Activated B cell treated with CpG ODN at 0.5 μM for 24 hours (primary cell): ENCODE measurements around the gene TOP2A. TPM values are rescaled to one million over a fixed set of nuclear protein-coding genes. Genes with fewer than 3 reads are reported as not detected.

Experiments
- ATAC-seq: fragments of 200-7000 bp; cut with Tn5 transposase; one replicate; pipeline ENCODE4 v1.10.0; 2021; ENCODE audit warnings: low read depth, mild to moderate bottlenecking, moderate library complexity
- CTCF ChIA-PET: fragments of 350-600 bp; sonication (Branson Sonifier 250); formaldehyde crosslinking; loops from one replicate; lab custom pipeline; 2021; ENCODE audit warnings: antibody characterized with exemption; lab: Charles Lee
- POLR2A ChIA-PET: fragments of 350-600 bp; sonication (Branson Sonifier 250); formaldehyde crosslinking; loops from one replicate; lab custom pipeline; 2021; ENCODE audit warnings: antibody characterized with exemption; lab: Charles Lee
- DNase-seq: peaks from one replicate; pipeline ENCODE4 v3.0.0; 2022
- H3K27ac Mint-ChIP-seq: one replicate; pipeline ENCODE4 v1.8.0; 2020; ENCODE audit warnings: mixed read lengths
- H3K27me3 Mint-ChIP-seq: one replicate; pipeline ENCODE4 v1.8.0; 2021; ENCODE audit warnings: mixed read lengths
- H3K36me3 Mint-ChIP-seq: one replicate; pipeline ENCODE4 v1.8.0; 2021; ENCODE audit warnings: low read depth, mixed read lengths
- H3K4me1 Mint-ChIP-seq: one replicate; pipeline ENCODE4 v1.8.0; 2021; ENCODE audit warnings: mixed read lengths
- H3K4me3 Mint-ChIP-seq: one replicate; pipeline ENCODE4 v1.8.0; 2020; ENCODE audit warnings: mild to moderate bottlenecking, mixed read lengths
- H3K9me3 Mint-ChIP-seq: one replicate; pipeline ENCODE4 v1.8.0; 2020; ENCODE audit warnings: mixed read lengths
- intact Hi-C: fragments of 100-400 bp; cut with micrococcal nuclease; formaldehyde crosslinking; loops from one replicate; pipeline ENCODE4 v1.15.1; 2024
- total RNA-seq: library from RNA; stranded (reverse); gene quantifications from 2 replicates; pipeline ENCODE4 v1.2.3, GENCODE V29; 2022
- TF ChIP-seq, protein P1 (sequence below): fragments of 200-600 bp; IDR thresholded peaks from one replicate; pipeline ENCODE4 v1.8.0; 2022; ENCODE audit warnings: antibody characterized with exemption, mild to moderate bottlenecking

TOP2A gene
- total RNA-seq, 1 donor from 2014 or later = 6.6 TPM

DNA sequence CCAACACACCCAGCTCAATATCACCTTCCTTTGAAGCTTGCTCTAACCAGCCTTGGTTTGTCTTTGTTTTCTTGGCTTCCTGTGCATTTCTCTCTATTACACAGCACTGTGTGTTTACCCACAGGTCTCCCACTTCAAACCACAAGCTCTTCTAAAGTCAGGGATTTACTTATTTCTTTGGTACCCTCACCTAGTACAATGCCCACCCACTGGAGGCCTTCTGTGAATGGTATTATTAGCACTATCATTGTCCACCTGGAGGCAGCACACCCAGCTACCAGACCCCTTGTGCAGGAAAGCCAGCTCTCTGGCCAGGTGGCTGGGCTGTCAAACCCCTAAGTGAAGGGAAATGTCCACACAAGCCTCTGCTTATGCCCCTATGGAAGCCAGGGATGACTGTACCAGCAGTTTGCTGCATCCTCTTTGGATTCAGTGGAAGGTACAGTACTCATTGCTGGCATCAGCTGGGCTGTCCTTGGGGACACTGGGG is 9.4 kb upstream of the TOP2A start:
- intact Hi-C loops = no loop called here
- H3K4me1 Mint-ChIP-seq = peaks cover 3% of the 10 kb centered on the region

DNA sequence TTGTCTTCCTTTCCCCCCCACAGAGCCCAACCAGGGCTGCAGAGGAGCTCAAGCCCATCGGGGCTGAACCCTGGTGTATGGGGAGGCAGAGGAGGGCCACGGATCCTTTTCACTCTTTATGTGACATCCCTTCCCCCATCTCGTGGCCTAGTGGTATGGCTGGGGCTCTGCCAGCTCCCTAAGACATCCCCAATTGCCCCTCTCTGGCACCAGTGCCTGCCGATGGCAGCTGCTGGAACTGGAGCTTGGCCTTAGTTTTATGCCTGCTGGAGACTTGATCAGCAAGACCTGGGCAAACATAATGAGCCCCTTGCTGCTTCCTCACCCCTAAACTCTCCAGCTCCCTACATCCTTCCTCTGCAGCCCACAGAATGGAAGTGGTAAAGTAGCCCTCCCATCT is 8.0 kb upstream of the TOP2A start:
- Mint-ChIP-seq H3K9me3 (no peaks in the 10 kb centered on the region), H3K36me3 (no peaks in the 10 kb centered on the region), H3K4me3 (no peak overlapping the region), H3K4me1 (peaks cover 3% of the 10 kb centered on the region), H3K27ac (no peak overlapping the region), H3K27me3 (no peaks in the 10 kb centered on the region)
- POLR2A ChIA-PET = no interaction called here
- ATAC-seq (no peak), DNase-seq (no peak)
- CTCF ChIA-PET = no interaction called here
- intact Hi-C loops = no loop called here
- TF ChIP-seq, protein P1, sequence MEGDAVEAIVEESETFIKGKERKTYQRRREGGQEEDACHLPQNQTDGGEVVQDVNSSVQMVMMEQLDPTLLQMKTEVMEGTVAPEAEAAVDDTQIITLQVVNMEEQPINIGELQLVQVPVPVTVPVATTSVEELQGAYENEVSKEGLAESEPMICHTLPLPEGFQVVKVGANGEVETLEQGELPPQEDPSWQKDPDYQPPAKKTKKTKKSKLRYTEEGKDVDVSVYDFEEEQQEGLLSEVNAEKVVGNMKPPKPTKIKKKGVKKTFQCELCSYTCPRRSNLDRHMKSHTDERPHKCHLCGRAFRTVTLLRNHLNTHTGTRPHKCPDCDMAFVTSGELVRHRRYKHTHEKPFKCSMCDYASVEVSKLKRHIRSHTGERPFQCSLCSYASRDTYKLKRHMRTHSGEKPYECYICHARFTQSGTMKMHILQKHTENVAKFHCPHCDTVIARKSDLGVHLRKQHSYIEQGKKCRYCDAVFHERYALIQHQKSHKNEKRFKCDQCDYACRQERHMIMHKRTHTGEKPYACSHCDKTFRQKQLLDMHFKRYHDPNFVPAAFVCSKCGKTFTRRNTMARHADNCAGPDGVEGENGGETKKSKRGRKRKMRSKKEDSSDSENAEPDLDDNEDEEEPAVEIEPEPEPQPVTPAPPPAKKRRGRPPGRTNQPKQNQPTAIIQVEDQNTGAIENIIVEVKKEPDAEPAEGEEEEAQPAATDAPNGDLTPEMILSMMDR = no peak

More for the DNA sequence above, 9.4 kb upstream of the TOP2A start:
- no peaks in the 10 kb centered on the region for H3K36me3 Mint-ChIP-seq
- H3K27me3 Mint-ChIP-seq = no peaks in the 10 kb centered on the region
- POLR2A ChIA-PET = interaction anchor here (0.5 kb wide), 2 partner anchors 107 to 819 kb away, joined by 3 to 7 read pairs; partner anchors contain the start of gene NEUROD2
- no peak for DNase-seq
- TF ChIP-seq, protein P1 = no peak
- H3K4me3 Mint-ChIP-seq = no peak overlapping the region
- no peak overlapping the region for H3K27ac Mint-ChIP-seq
- CTCF ChIA-PET = interaction anchor here (1.8 to 2.1 kb wide), 2 partner anchors 15 to 106 kb away, joined by 6 to 8 read pairs; no protein-coding TSS in a partner anchor
- no peaks in the 10 kb centered on the region for H3K9me3 Mint-ChIP-seq
- ATAC-seq = no peak

DNA sequence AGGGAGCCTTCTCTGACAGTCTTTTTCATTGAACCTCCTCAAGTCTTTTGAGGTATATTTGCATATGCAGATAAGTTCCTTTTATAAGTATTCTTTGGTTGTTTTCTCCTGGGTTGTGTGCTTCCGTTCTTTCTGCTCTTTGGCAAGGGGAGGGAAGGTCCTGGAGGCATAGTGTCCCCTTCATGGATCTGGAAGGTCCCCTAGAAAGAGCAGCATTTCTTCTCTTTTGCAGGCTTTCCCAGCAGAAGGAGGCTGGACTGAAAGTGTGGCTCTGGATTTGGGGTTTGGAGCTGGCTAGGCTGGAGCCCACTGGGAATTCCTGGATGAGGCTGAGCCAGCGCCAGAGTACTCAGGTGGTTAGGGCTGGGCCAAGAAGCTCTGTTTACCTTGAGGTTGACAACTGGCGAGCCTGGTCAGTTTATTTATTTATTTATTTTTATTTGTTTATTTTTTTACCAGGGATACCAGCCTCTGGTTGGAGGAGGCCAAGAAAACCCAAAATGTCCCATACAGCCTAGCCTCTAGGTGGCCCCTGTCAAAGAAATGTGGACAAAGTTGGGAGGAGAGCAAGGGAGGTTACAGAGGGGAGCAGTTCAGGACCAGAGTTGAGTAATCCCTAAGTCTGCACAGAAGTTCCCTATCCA is 5.4 kb upstream of the TOP2A start:
- TF ChIP-seq, protein P1 = no peak
- Mint-ChIP-seq H3K27ac (no peak overlapping the region), H3K4me3 (no peak overlapping the region), H3K9me3 (no peaks in the 10 kb centered on the region), H3K36me3 (no peaks in the 10 kb centered on the region), H3K27me3 (no peaks in the 10 kb centered on the region), H3K4me1 (peaks cover 10% of the 10 kb centered on the region)
- DNase-seq (no peak), ATAC-seq (no peak)
- CTCF ChIA-PET = interaction anchor here (1.2 kb wide), 1 partner anchor 18 kb away, joined by 4 read pairs; no protein-coding TSS in a partner anchor
- POLR2A ChIA-PET = no interaction called here
- intact Hi-C loops = no loop called here

DNA sequence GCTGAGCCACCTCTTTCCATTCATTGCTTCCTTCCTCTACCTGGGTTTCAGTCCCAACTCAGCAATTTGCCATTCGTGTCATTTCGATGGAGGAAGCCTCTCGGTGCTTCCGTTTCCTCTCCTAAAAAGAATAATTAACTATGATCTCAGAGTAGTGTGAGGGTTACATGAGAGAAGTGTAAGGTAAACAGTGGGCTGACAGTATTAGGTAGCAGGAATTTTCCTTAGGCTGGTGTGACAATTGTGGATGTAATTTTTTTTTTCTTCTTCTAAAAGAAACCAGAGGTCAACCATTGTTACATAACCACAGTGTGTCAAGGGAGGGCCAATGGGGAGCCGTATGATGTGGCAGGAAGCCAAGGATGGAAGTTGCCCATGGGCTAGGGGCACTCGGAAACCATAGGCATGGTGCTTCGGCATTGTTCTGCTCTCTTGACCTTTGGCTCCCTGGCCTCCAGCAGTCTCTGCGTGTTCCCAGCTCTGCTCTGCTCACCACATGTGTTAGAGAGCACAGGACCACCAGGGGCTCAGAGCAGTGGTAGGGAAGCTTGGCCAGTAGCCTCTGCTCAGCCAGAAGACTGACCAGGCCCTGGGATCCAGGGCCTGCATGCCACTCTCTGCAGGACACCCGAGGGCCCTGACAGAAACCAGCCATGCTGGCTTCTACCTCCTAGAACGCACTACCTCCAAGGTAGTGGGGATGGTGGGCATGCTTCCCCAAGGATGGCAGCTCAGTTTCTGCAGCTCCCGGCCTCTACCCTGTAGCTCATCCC is 2.0 kb upstream of the TOP2A start:
- no peak overlapping the region for H3K27ac Mint-ChIP-seq
- intact Hi-C loops = loop anchor here (5.0 to 10.0 kb wide), 5 partner anchors 113 to 1248 kb away; partner anchors contain the start of gene CDC6
- no peaks in the 10 kb centered on the region for H3K27me3 Mint-ChIP-seq
- no peaks in the 10 kb centered on the region for H3K9me3 Mint-ChIP-seq
- H3K4me3 Mint-ChIP-seq = peak overlapping the region; percentile 61
- H3K36me3 Mint-ChIP-seq = peaks cover 5% of the 10 kb centered on the region
- TF ChIP-seq, protein P1 = no peak
- DNase-seq (no peak), ATAC-seq (no peak)
- H3K4me1 Mint-ChIP-seq = peaks cover 24% of the 10 kb centered on the region
- CTCF ChIA-PET = no interaction called here
- POLR2A ChIA-PET = interaction anchor here (0.5 to 0.7 kb wide), 2 partner anchors 86 to 197 kb away, joined by 3 to 4 read pairs; no protein-coding TSS in a partner anchor

DNA sequence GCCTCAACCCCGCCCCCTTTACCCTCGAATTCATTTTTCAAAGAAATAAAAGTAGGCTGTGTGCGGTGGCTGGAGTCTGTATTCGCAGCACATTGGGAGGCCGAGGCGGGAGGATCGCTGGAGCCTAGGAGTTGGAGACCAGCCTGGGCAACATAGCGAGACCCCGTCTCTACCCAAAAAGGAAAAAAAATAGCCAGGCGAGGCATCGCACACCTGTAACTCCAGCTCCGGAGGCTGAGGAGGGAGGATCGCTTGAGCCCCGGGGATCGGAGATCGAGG is 671 bp upstream of the TOP2A start:
- no peak for ATAC-seq
- intact Hi-C loops = loop anchor here (5.0 to 10.0 kb wide), 5 partner anchors 114 to 1249 kb away; partner anchors contain the start of gene CDC6
- ChIA-PET CTCF (interaction anchor here (1.4 to 4.2 kb wide), 6 partner anchors 58 to 142 kb away, joined by 4 to 31 read pairs (median 8); no protein-coding TSS in a partner anchor), POLR2A (interaction anchor here (0.6 to 3.7 kb wide), 12 partner anchors 10 to 438 kb away, joined by 3 to 21 read pairs (median 4); partner anchors contain the start of genes PSMD3 and WIPF2)
- H3K27ac Mint-ChIP-seq = peak overlapping the region; percentile 84
- H3K27me3 Mint-ChIP-seq = no peaks in the 10 kb centered on the region
- no peaks in the 10 kb centered on the region for H3K9me3 Mint-ChIP-seq
- DNase-seq = no peak
- peaks cover 5% of the 10 kb centered on the region for H3K36me3 Mint-ChIP-seq
- H3K4me1 Mint-ChIP-seq = peaks cover 24% of the 10 kb centered on the region
- TF ChIP-seq, protein P1 = no peak
- H3K4me3 Mint-ChIP-seq = peak overlapping the region; percentile 94
